ENCODE data around the gene COL4A2.

The COL4A2 gene

GRCh38 chr13:110382830-110383229, 75.7 kb downstream of the COL4A2 start:
- peak overlapping the region; percentile 23 to 27 for H3K27ac ChIP-seq
- TF ChIP-seq, protein P1, sequence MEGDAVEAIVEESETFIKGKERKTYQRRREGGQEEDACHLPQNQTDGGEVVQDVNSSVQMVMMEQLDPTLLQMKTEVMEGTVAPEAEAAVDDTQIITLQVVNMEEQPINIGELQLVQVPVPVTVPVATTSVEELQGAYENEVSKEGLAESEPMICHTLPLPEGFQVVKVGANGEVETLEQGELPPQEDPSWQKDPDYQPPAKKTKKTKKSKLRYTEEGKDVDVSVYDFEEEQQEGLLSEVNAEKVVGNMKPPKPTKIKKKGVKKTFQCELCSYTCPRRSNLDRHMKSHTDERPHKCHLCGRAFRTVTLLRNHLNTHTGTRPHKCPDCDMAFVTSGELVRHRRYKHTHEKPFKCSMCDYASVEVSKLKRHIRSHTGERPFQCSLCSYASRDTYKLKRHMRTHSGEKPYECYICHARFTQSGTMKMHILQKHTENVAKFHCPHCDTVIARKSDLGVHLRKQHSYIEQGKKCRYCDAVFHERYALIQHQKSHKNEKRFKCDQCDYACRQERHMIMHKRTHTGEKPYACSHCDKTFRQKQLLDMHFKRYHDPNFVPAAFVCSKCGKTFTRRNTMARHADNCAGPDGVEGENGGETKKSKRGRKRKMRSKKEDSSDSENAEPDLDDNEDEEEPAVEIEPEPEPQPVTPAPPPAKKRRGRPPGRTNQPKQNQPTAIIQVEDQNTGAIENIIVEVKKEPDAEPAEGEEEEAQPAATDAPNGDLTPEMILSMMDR (IDR thresholded peaks at IDR 0.05) = no peak
- DNase-seq (ENCODE audit: low spot score) = no peak
- no peak overlapping the region for H3K4me3 ChIP-seq

DNA sequence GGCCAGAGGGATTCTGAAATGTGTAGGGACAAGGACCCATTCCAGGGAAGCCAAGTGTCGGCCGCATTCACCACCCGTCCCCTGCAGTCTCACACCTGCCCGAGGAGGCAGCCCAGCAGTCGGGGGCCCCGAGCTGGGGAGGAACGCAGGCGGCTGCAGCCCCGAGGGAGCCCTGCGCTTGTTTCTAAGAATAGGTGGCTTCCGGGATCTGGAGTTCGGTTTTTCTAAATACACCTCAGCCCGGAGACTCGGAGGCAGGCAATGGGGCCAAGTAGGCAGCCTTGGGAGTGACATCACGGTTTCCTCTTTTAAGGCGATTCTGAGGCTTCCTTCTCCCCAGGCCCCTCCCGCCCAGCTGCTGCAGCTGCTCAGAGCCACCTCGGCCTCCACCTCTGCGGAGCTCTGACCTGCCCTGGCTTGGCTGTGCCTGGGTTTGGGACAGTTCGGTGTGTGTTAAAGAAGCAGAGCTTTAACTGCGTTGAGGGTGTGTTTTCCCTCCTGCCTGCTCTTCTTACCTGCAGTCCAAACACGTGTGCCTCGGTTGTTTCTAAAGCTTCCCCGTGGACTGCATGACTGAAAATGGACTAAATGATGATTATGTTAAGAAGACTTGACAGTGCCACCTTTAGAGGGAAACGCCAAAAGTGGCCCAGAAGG, 80.5 kb downstream of the COL4A2 start:
- TF ChIP-seq, protein P1 (IDR thresholded peaks at IDR 0.05) = no peak
- peak overlapping the region; percentile 93 to 98 for H3K27ac ChIP-seq
- DNase-seq (ENCODE audit: low spot score) = peak; percentile 89
- H3K4me3 ChIP-seq = peak overlapping the region; percentile 57

DNA sequence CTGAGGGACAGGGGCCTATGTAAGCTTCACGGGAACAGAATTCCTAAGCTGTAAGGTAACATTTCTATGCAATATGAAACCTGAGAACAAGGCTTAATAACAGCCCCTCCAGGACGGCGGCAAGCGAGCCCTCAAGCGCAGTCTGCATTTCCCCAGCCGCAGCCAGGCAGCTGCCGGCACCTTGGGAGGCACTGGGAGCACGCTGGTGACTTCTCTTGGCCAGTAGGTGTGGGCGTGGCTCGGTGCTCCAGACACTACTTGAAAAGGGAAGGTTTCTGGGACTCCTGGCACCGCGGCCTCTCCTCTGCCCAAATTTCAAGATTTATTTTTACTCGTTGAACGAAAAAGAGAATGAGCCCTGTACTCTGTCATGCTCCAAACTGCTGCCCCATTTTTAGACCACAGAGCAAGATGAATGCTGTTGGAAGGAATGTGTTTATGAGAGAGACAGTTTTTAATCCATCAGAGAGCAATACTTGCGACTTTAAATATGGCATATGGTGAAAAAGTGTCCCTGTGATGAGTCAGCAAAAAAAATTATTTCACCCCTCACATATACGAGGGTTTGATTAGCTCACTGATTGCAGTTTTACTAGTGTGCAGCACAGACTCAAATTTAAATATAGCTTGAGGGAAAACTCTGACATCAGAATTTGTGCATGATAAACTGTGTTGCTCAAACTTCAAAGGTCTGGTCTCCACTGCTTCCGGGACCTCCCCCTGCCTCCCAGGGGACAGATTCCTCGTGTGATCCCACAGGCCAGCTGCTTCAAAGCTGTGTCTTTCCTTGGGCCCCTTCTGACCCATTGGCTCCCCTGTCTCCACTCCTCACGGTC, 81.2 kb downstream of the COL4A2 start:
- Histone ChIP-seq H3K4me3 (peak overlapping the region; percentile 57), H3K27ac (peak overlapping the region; percentile 93 to 98)
- TF ChIP-seq, protein P1 (IDR thresholded peaks at IDR 0.05) = no peak
- DNase-seq (ENCODE audit: low spot score) = peak; percentile 92

- no peak for DNase-seq (ENCODE audit: low spot score)
- TF ChIP-seq, protein P1 (IDR thresholded peaks at IDR 0.05) = no peak
- Histone ChIP-seq H3K27ac (peak overlapping the region; percentile 93 to 98), H3K4me3 (no peak overlapping the region)
These were observed 83.5 kb downstream of the COL4A2 start for GRCh38 chr13:110390567-110390966.

DNA sequence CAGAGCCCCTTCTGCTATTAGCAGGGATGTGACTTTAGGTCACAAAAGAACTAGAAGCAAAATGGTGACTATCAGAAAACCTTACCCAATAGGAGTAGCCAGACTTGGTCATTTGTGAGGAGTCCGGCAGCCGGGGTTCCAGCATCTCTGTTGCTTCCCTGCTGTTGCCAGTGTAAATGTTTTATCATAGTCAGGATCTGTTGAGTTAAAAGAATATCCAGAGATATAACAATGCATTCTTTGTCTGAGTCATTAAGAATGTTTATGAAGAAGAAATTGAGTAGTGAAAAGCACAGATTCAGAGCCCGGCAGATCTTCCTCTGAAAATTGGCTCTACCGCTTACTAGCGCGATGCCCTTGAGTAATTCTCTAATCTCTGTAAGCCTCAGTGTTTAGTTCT, 84.2 kb downstream of the COL4A2 start:
- TF ChIP-seq, protein P1 (IDR thresholded peaks at IDR 0.05) = no peak
- peak overlapping the region; percentile 93 to 98 for H3K27ac ChIP-seq

DNA sequence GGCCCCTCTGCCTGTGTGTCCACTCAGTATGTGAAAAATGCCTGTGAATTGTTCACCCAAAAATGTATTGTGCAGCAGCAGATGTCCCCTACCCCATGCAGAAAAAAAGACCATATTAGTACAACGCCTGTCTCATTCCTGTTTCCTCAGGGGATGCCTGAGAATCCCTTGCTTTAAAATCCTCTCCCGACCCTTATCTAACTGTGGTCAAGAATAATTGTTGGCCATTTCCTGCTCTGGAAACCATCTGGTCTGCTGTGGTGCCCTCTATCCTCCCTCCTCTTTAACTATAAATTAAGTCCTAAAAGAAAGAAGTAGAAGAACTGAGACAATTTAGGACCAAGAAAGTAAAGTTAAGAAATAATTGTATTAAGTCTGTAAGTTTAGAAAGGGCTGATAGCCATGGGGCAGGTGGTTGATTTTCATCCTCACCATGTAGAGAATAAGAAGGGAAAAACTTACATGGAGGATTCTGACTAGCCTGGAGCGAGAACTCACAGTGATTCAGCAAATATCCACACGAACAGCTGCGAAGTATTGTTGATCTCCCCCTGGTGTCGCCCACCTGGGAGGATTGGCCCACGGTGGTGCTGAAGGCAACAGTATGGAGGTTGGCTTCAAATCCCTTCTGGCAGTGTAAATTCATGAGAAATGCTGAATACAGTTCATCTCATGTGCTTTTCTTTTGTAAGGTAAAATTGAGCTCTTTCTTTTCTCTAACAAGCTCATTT, 85.6 kb downstream of the COL4A2 start:
- TF ChIP-seq, protein P1 (IDR thresholded peaks at IDR 0.05) = no peak
- no peak for DNase-seq (ENCODE audit: low spot score)
- Histone ChIP-seq H3K27ac (peak overlapping the region; percentile 93 to 98), H3K4me3 (no peak overlapping the region)

More for the DNA sequence above, 84.2 kb downstream of the COL4A2 start:
- H3K4me3 ChIP-seq = no peak overlapping the region
- no peak for DNase-seq (ENCODE audit: low spot score)

Data from coronary artery (tissue), 2 donors.